ACHN (cell line): ENCODE measurements around the gene PCDHB3.
A peak's percentile ranks its signal among the peaks of the same experiment; 100 is the strongest.
"Not testable (repeated sequence)": the region's sequence is repeated elsewhere in the genome, so short reads cannot be mapped to it uniquely, and the experiment has no call there.

ENCODE experiments used
- DNase-seq: peaks from one replicate; pipeline ENCODE4 v3.0.0-alpha.2; 2015
- in situ Hi-C: cut with HindIII; loops from 2 replicates; pipeline ENCODE4 v1.10.0; 2017; ENCODE audit warnings: low sequenced_read_pairs, low pct_ligation_motif_present, low pct_unique_long_range_greater_than_20kb

PCDHB3 gene

DNA sequence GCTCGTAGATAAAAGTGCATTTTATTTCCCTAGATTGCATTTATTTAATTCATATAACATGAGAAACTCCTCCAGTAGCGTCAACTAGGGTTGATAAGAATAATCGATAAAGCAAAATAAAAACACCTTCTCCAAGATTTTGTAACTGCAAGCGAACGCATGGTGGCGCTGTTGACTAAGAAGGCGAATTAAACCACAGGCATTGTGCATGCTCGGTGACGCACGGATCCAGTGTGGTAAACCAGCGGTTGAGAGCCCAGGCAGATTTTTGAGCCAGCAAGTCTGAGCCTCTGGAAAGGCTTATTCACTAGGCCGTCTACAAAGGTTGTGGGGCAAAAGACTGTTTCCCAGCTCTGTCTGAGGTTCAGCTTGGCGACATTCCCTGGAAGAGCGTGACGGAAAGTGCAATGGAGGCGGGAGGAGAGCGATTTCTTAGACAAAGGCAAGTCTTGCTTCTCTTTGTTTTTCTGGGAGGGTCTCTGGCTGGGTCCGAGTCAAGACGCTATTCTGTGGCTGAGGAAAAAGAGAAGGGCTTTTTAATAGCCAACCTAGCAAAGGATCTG, at the start of gene PCDHB3:
Gene PCDHB3, plus strand, starts transcription at position 231 of the 563 bp plus-strand sequence. Its CDS starts 177 bp downstream, at position 408.
- no peak for DNase-seq
- in situ Hi-C loops = no loop called here

DNA sequence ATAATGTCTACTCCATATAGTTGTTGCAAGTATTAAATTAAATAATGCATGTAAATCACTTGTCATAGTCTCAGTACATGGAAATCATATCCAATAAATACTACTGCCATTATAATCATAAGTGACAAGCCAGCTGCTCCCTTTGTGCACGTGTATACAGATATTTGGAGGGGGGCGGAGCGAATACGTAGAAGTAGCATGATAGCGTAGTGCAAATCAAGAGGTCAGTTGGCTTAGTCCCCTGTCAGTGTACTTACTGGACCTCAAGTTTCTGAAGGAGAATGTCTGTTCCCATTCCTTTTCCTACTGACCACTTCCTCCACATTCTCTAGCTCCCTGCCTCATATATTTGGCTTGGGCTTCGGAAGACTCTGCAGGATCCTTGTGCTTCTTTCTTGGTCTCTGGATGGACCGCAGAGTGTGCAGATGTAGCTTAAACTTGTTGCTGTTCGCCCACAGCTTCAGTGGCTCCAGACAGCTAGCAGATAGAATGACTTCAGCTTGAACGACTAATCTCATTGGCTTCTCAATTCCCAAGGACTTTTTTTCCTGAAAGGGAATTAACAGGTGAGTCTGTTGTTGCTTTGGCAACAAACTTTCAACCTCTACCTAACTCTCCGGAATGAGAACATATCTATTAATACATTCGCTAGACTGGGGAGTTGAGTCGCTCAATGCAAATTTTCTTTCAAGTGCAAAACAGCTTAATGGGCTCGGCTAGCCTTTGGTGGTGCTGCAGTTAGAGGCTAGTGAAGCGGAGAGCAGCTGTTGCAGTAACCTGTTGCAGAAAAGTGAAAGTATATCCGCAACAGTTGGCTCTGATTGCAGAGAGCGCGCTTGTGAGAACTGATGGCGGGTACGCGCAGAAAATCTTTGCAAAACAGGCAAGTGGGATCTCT, 49.4 kb upstream of the PCDHB3 start, which contains the start of gene PCDHB1:
Gene PCDHB1, plus strand, starts transcription at position 753 of the 899 bp plus-strand sequence. Its CDS starts 97 bp downstream, at position 850.
- in situ Hi-C loops = no loop called here
- DNase-seq = no peak

GRCh38 chr5:141051521-141051866, 48.8 kb upstream of the PCDHB3 start:
- in situ Hi-C loops = no loop called here
- DNase-seq = no peak

GRCh38 chr5:141077826-141078225, 22.4 kb upstream of the PCDHB3 start:
- no peak for DNase-seq
- in situ Hi-C loops = no loop called here

DNA sequence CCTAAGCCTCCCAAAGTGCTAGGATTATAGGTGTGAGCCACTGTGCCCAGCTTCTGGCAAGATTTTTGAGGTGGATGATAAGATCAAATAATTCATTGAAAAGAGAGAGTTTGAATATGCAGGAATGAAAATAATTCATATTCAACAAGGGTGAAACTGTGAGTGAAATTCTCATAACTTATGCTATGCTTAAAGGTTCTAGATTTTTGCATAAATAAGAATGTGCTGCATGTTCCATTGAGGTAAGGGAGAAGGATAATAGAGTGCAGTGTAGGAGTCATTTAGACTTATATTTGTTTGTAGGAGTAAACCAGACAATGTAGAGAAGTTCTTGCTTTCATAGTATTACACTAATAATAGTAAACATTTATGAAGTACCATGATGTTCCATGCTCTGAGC, 18.0 kb upstream of the PCDHB3 start:
- no peak for DNase-seq
- in situ Hi-C loops = no loop called here

GRCh38 chr5:141084487-141084989, 15.7 kb upstream of the PCDHB3 start:
- in situ Hi-C loops = no loop called here
- DNase-seq = no peak

DNA sequence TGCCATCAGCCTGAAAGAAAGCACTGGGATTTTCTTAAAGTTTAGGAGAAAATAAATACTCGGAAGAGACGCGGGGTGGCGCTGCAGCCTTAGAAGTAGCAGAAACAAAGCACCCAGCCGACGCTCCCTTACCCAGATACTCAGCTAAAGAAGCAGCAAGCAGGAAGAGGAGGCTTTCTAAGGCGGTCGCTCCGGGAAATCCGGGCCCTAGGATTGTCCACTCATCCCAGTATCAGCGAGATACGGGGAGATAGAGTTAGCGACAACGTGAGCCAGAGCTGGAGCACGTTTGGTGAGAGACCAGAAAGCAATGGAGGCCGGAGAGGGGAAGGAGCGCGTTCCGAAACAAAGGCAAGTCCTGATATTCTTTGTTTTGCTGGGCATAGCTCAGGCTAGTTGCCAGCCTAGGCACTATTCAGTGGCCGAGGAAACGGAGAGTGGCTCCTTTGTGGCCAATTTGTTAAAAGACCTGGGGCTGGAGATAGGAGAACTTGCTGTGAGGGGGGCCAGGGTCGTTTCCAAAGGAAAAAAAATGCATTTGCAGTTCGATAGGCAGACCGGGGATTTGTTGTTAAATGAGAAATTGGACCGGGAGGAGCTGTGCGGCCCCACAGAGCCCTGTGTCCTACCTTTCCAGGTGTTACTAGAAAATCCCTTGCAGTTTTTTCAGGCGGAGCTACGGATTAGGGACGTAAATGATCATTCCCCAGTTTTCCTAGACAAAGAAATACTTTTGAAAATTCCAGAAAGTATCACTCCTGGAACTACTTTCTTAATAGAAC, 5.6 kb upstream of the PCDHB3 start, which contains the start of gene PCDHB2:
Gene PCDHB2, plus strand, starts transcription at position 135 of the 782 bp plus-strand sequence. Its CDS starts 176 bp downstream, at position 311.
- peak; percentile 3 for DNase-seq
- in situ Hi-C loops = no loop called here

- in situ Hi-C loops = no loop called here
- DNase-seq = no peak
These were observed 5.0 kb upstream of the PCDHB3 start for GRCh38 chr5:141095263-141095641.

GRCh38 chr5:141096181-141096580, 4.1 kb upstream of the PCDHB3 start:
- in situ Hi-C loops, DNase-seq: not testable (repeated sequence)

DNA sequence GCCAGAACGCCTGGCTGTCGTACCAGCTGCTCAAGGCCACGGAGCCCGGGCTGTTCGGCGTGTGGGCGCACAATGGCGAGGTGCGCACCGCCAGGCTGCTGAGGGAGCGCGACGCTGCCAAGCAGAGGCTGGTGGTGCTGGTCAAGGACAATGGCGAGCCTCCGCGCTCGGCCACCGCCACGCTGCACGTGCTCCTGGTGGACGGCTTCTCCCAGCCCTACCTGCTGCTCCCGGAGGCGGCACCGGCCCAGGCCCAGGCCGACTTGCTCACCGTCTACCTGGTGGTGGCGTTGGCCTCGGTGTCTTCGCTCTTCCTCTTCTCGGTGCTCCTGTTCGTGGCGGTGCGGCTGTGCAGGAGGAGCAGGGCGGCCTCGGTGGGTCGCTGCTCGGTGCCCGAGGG, 3.7 kb upstream of the PCDHB3 start:
- DNase-seq, in situ Hi-C loops: not testable (repeated sequence)

- DNase-seq = no peak
- in situ Hi-C loops = no loop called here
These were observed 786 bp downstream of the PCDHB3 start for GRCh38 chr5:141101059-141101458.

GRCh38 chr5:141102070-141102469, 1.8 kb downstream of the PCDHB3 start:
- in situ Hi-C loops, DNase-seq: not testable (repeated sequence)

DNA sequence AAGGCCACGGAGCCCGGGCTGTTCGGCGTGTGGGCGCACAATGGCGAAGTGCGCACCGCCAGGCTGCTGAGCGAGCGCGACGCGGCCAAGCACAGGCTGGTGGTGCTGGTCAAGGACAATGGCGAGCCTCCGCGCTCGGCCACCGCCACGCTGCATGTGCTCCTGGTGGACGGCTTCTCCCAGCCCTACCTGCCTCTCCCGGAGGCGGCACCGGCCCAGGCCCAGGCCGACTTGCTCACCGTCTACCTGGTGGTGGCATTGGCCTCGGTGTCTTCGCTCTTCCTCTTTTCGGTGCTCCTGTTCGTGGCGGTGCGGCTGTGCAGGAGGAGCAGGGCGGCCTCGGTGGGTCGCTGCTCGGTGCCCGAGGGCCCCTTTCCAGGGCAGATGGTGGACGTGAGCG, 2.2 kb downstream of the PCDHB3 start:
- DNase-seq, in situ Hi-C loops: not testable (repeated sequence)

DNA sequence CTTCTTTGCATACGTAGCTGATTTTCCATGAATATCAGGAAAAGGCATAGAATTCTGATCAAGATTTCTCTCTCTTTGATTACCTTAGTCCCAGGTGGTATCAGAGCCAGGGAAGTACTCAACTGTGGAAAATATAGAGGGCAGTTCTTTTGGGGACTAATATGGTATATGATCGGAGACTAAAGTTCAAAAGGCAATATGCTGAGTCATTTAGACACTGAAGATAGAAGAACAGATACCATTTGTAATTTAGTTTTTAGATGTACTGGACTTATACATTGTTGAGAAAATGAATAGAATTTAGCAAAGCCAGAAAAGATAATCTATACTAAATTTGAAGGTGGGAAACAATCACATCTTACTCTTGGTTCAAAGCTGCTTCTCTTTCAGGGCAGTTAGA, 5.1 kb downstream of the PCDHB3 start:
- no peak for DNase-seq
- in situ Hi-C loops = no loop called here

DNA sequence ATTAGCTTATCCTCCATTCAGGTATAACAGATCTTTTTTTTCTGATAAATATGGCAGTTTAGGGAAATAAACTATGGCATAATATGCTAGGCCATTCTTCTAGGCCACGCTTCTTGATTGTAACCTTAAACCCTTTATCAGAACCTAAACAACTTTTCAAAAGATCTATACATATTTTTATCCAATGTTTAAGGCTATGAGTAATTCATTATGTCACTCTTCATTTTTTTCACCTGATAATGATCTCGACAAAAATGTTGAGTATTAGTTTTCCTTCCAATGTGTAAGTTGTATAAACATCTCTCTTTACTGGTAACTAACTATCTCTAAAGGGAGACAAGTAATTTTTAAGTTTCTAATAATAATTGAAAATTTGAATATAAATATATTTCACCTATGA, 19.0 kb downstream of the PCDHB3 start:
- in situ Hi-C loops = no loop called here

GRCh38 chr5:141121563-141121962, 21.3 kb downstream of the PCDHB3 start, which contains the start of gene PCDHB4:
Gene PCDHB4, plus strand, starts transcription at chr5:141121818. Its CDS starts 181 bp downstream, at chr5:141121999.
- in situ Hi-C loops = no loop called here
- DNase-seq = no peak

More for the DNA sequence above, 19.0 kb downstream of the PCDHB3 start:
- DNase-seq = no peak

DNA sequence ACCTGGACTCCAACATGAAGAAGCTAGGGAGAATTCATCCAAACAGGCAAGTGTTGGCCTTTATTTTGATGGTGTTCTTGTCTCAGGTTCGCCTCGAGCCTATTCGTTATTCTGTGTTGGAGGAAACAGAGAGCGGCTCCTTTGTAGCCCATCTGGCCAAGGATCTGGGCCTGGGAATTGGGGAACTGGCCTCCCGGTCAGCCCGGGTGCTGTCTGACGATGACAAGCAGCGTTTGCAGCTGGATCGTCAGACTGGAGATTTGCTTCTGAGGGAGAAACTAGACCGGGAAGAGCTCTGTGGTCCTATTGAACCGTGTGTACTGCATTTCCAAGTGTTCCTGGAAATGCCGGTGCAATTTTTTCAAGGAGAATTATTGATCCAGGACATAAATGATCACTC, 21.7 kb downstream of the PCDHB3 start:
- in situ Hi-C loops = no loop called here
- no peak for DNase-seq

- in situ Hi-C loops, DNase-seq: not testable (repeated sequence)
These were observed 23.3 kb downstream of the PCDHB3 start for GRCh38 chr5:141123396-141124135.
